Measurements from ENCODE around the gene SMYD1.

SMYD1 gene

DNA sequence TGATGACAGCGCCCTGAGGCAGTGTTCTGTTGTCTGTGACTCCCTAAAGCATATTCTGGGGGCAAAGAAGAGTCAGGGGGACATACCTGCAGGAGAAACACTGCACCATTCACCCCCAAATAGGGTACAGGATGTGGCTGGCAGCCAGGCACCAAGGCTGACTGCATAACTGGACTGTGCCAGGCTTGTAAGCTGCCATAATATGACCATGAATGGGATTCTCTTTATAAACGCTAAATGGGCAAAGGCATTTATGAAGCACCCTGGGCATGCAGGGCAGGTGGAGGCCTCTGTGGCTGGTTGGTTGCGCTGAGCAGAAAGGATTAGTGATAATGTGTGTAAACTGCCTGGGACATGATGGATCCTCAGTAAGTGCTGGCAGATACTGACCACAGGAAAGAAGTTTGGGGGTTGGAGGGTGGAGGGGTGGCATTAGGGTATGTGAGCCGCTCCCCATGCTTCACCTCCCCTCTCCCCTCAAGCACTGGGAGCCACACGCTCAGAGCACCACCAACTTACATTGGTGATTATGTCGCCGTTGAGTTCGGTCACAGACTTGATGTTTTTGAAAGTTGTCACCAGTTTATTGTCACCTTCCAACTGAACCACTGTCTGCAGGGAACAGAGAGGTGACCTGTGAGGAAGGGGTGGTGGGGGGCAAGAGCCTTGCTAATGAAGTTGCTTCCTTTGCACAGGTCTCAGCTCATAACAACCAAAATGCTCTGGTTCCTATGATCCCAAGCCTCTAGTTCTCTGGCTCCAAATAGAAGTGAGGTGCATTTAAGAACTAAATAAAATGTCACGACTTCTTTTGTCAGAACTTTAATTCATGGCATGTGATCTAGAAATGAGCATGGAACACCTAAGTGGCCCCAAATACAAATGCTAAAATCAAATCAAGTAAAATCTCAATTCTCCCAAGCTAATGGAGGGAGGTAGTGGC is 56.6 kb downstream of the SMYD1 start:
- no peak for DNase-seq

DNA sequence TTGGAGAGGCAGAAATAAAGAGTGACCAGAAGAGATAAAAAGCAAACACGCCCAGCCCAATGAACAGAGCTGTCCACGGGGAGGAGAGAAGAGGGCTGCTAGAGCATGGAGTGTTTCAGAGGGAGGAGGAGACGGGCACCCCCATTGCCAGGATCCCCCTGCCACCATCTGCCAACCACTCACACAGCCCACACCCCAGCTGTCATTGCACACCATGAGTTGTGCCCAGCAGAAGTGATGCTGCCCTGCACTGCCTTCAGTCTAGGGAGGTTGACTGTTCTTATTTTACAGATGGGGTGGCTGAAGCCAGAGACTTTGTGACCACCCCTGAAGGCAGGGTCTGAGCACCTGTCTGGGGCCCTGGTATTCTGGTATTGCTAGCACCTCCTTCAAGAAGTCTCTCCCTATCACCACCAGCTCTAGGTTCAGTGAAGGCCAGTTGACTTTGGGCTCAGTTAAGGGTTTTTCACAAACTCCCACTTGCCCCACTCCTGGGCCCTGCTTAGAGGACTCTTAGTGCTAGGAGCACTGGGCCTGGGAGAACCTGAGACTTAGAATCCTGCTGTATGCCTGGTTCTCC is 57.8 kb downstream of the SMYD1 start:
- DNase-seq = no peak

DNA sequence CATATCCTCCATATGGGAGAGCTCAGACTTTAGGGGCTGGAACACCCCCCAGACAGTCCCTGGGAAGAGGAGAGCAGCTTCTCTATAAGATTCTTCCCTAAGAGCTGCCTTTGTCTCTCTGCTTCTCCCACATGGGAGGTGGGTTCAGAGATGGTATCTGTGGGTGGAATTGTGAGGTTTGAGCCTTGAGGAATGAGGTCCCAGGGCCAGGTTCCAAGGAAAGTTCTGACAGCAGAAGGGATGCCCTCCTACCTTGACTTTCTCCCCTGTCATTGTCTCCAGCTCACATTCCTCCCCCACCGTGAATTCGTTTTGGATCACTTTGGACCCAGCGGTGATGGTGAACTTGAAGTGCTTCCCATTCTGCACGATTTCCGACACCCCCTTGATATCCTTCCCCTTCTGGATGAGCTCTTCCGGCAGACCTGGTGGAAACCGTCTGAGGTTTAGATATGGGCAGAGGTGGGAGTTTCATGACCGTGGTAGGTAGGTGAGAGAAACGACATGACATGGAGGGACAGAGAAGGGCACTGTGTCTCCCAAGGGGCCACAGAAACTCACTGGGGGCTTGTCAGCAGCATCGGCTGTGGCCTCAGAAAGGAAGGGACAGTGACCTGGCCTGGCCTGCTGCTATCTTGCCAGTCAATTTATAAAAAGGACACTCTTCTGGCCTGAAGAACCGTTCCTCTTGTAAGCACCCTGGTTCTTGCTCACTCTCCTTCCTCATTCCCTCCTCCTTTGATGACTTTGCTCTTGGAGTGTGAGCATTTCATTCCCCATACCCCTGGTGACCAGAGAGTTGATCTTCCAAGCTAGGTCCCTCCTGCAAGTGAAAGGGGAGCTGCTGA is 58.5 kb downstream of the SMYD1 start:
- DNase-seq = no peak

DNA sequence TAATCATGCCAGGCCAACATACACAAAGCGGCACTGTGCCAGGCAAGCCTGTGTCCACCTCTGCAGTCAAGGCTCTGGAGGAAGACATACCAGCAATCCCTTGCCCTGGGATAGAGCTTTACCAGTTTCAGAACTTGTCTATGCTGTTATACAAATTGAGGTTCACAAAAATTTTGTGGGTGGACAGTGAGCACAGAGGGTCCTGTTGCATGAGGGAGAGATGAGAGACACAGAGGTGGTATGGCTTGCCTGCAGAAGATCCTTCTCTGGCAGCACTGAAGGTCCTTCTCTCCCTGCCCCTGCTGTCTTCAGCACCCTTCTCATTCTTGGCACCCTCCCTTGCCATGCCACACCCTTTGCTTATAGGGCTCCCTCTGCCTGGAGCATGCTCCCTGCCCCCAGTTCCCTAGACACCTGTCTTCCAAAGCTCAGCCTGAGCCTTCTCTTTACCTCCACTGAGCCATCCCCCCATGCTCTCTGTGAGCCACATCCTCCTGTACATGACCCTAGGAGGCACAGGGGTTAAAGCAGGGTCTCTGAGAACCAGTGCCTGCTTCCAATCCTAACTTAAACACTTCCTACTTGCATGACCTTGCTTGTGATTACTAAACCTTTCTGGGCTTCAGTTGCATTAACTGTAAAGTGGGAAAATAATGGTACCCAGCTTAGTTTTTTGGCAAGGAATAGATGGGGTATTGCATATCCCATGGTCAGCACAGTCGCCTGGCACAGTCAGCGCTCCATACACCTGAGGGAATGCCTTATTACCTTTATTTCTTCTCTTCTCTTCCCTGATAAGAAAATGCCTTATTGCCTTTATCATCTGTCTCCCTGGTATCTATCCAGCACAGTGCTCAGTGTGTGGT is 59.4 kb downstream of the SMYD1 start:
- DNase-seq = no peak

DNA sequence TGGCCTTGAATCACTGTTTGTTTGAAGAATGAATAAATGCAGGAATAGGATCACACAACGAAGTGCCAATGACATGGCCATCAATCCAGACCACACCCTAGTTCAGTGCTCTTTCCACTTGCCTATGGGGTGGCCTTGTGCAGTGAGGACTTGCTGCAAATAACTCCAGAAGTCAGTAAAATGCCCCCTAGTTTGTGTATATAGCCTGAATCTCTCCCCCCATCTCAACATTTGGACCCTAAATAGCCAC is 59.9 kb downstream of the SMYD1 start:
- no peak for DNase-seq

DNA sequence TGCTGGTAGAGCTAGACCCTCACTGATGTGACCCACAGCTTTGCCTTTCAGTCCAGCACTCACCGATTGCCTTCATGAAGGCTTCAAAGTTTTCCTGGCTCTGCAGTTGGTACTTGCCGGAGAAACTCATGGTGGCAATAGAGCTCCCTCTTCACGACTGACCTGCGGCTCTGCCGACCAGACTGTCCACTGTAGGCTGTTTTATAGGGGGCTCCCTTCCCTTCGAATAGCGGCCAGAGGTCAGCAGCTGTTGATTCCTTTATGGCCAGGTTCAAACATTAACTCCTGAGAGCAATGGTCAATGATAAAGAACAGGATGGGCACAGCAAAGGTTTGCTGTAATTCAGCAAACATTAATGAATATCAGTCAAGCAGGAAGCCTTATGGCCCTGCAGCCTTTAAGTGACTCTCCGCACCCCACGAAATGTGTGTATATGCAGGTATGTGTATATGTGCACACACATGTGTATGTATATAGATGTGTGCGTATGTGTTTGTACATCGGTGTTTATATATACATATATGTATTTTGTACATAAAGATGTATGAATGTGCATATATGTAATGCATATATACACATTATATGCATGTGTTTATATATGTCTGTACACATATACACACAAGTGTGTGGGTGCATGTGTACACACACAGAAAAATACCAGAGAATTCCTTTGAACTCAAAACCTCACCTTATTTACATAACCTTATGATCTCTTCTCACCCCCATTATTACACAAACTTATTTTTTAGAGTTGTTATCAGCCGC is 60.4 kb downstream of the SMYD1 start, which contains the start of gene FABP1:
Gene FABP1 (minus strand): TSS at position 175 of the 766 bp plus-strand sequence. CDS start 45 bp downstream, at position 130.
- no peak for DNase-seq

DNA sequence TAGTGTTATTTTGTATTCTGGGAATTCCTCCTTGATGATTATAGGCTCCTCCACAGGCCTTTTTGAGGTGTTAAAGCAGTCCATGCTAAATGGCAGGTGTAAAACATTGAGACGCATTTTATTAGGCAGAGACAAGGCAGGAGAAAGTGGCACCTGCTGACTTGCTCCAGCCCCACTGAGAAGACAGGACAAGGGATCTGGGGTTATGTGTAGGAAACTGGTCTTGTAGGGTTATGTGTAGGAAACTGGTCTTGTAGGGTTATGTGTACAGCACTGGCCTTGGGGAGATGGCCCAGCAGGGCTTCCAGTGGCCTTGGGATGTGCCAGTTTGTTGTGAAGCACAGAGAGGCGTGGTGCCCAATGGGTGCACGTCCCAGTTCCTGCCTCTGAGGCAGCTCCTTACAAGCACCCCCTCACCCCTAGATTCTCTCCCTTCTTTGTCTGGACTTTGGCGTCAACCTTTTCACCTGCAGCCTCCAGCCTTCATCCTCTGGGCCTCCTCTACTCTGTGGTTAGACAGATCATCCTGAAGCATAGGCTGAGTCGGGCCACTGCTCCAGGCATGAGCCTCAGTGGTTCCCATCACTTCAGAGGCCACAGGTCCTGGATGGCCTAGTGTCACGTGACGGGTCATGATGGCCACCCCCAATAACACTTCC is 61.2 kb downstream of the SMYD1 start:
- no peak for DNase-seq

DNA sequence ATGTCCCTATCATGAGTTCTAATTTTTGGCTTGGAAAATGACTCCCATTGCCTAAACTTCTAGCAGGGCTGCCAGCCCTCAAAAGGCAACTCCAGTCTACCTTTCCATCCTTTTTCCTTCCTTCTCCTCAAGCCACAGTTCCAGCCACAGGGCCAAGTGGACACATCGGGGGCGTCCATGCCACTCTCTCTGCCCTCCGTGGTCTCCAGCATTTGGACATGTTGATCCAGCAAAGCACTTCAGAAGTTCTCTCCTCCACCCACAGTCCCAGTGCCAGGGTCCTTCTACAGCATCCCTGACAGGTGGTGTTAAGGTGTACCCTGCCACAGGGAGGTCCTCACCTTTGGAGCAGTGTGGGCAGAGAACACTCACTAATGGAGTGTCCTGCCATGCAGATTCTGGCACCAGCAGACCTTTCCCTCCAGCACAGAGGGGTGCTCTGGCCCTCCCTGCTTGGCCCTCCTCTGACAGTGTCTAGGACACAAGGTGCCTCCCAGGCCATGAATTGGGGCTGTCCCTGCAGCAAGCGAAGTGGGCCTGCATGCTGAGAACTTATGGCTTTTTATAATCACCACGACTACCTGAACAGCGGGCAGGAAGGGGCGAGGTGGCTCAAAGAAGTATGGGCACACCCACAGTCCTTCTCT is 61.8 kb downstream of the SMYD1 start:
- no peak for DNase-seq

DNA sequence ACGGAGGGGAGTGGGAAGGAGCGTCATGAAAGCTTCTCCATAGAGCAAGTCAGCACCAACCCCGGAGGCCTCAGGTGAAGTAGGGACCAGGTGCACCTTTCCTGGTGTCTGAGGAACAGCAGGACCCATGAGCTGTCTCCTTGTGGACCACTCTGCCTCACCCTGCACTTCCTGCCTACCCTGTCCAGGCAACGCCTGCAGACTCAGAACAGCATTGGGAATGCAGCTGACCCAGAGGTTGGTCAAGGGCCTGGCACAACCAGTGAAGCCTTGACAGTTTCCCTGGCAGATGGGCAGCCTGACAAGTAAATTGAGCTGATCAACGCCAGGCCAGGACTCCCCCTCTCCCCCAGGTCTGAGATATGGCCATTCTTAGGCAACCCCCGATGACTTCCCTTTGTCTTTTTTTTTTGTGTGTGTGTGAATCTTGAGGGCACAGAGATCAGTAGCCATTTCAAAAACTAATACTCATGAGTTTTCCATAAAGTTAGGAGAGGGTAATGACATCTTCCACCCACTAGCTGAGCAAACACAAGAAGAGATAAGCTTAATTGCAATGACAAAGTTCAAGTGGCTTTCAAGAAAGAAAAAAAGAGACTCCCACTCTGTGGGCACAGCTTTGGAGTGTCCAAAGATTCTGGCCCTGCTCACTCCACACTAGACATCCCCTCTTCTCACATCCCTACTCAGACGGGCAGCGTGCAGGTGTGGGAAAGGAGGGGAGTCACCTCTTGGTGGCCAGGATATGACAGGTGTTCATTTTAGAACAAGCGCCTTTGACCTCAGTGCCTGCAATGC is 63.8 kb downstream of the SMYD1 start:
- DNase-seq = no peak

DNA sequence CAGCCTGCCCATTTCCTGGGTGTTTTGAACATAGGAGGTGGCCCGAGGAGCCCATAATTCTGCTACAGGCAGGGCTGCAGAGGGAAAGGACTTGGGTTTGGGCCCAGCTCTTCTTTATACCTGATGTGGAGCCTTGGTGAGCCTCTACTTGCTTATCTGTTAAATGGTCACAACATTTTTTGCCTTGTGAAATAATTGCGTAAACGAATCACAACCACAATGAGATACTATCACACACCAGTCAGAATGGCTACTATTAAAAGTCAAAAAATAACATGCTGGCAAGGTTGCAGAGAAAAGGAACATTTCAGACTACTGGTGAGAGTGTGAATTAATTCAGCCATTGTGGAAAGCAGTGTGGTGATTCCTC is 64.4 kb downstream of the SMYD1 start:
- DNase-seq = no peak

DNA sequence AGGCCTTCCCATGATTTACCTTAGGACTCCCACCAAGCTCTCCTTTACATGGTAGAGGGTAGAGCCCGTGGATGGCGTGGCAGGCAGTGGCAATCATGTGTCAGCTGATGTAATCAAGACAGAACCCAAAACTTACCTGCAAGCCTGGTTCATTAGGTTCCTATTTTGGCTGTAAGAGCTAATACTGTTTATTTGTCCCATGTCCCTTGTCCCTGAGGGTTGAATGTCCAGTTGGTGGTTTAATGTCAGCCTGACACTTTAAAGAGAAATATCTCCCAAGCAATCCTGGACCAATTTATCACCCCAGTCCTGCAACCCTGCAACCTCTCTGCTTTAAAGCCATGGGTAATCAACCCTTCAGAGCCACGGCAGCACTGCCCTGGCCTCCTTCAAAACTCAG is 66.2 kb downstream of the SMYD1 start:
- no peak for DNase-seq

DNA sequence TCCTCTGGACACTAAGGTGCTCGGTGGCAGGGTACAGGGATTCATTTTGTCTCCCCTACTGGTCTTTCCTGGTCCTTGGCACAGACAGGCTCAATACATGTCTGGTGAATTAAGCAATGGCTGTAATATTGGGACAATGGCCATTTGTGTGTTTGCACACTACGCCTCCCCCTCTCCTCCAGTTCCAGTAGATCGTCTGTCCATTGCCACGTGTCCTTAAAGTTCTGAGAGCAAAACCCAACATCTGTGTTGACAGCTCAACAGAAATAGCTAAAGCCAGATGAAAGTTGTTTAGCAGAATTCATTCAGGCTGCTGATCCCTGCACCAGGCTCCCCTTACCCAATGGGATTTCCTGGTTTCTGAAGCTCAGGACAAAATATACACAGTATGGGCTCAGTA is 69.2 kb downstream of the SMYD1 start:
- DNase-seq = peak; percentile 37 to 74

DNA sequence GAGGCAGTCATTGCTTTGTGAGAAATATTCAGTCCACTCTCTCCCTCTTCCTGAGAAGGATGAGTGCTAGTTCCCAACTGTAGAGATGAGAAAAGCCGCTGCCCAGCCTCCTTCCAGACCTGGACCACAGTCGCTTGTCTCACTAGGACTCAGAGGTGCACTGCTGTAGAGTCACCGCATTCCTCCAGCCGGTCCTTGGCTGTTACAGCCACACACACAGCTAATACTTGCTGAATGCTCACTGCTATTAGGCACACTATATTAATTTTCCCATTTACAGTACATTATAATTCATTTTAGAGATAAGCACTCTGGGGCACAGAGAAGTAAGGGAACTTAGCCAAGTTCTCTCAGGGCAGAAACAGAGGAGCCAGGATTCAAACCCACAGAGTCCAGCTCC is 70.2 kb downstream of the SMYD1 start:
- no peak for DNase-seq

DNA sequence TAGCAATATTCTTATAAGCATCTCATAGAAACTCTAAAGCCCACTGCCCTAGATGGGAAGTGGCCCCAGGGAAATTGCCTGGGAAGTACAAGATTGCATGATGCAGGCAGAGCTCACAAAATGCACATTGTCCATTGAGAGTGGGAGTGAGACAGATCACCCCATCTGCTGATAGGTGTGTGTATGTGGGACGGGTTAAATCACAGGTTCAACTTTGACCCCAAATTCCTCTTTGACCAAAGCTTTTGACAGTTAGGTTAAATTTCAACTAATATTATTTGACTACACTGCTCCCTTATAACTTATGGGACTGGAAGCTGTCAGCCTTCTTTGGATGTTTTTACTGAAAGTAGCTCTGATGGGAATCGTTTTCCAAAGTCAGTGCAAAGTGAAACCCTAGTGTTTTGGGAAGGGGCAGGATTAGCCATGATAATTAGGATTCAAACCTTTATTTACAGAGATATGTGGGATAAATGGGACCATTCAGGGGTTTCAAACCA is 71.6 kb downstream of the SMYD1 start:
- no peak for DNase-seq

DNA sequence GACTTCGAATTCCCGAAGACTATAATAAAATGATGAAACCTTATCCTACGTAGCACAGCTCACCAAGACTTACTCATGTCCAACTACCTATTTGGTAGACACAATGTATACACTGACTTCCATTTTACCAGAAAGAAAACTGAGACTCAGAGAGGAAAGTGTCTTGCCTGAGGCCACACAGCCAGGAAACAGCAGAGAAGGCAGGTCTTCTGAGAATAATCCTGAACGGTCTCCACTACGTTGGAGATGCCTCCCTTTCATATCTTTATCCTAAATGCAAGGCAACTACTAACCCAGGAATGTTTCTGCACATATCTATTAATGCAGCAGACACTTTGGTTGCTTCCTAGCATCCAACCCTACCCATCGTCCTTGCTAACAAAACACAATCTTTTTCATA is 72.2 kb downstream of the SMYD1 start:
- no peak for DNase-seq

DNA sequence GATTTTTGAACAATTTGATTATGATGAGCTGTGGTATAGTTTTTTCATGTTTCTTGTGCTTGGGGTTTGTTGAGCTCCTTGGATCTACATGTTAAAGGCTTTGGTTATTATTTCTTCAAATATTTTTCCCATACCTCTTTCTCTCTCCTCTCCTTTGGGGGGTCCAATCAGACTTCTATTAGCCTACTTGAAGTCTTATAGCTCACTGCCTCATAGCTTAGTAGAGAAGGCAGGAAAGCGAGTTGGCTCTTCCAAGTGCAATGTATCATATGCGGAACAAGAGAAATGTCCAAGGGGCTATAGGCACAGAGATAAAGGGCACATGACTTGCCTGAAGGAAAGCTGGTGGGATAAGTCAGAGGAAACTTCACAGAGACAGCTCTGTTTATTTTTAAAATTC is 74.3 kb downstream of the SMYD1 start:
- DNase-seq = no peak

DNA sequence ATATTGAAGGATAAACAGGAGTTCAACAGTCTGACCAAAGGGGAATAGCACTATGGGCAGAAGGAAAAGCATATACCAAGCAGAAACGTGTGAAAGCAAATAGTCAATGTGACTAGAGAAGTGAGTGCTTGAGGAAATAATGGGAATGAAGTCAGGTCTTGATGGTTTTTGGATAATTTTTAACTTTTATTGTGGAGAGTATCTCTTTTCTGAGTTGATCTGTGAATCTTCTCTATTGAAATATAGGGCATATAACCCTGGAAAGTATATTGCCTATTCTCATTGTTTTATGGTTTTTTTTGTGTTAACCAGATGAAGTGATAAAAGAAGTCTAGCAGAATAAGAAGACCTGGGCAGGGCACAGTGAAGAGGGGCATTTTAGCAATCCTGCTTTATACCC is 76.6 kb downstream of the SMYD1 start:
- no peak for DNase-seq

DNA sequence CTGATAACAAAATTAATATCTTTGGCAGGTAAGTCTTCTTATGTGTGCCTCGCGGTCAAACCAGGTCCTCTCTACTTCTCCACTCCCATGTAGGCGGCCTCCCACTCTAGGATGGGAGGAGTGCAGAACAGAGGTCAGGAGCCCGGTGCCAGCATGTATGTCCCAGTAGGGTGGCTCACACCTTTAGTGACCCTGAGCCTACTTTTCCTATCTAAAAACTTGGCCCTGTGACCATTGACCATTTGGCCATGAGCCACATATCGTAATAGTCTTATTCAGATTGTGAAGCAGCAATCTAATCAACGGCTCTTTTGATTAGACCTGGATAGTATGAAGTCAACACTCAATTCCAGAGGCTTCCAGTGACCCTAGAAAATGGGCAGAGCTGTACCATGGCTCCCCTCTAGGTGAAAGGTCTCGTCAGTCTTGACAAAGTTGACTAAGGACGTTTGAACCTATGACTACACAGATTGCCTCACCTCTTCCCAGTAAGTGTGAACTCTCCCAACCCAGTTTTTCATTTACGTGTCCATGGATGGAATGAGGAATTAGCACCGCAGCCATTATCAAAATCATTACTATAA is 77.4 kb downstream of the SMYD1 start:
- DNase-seq = no peak

DNA sequence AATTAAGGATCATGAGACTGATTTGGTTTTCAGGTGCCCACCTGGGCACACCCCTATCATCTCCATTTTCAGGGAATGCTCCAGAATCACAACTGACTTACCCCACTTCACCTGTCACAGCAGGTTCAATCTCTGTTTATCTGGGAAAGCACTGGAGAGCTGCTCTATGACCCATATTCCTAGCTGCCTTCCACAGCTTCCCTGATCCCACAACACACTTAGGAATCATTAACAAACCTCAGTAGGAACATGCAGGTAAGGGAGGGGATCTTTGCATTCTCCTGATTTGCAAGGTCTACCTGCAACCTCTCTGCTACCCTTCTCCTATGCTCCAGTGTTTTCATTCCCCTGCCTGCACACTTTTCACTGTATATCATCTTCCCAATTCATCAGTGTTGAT is 79.0 kb downstream of the SMYD1 start:
- no peak for DNase-seq

All from hippocampal formation (tissue), 2 donors.